ENCODE measurements around the gene PRMT6. TPM values are rescaled to one million over a fixed set of nuclear protein-coding genes. Genes with fewer than 3 reads are reported as not detected.
A peak's percentile ranks its signal among the peaks of the same experiment; 100 is the strongest.

Gene PRMT6
- total and polyA plus RNA-seq, 10 of the 15 experiments (the other 5 are each of a cell fraction or from before 2014, with no cell fraction given): 6.0 to 38.6 (median 26.3) TPM

DNA sequence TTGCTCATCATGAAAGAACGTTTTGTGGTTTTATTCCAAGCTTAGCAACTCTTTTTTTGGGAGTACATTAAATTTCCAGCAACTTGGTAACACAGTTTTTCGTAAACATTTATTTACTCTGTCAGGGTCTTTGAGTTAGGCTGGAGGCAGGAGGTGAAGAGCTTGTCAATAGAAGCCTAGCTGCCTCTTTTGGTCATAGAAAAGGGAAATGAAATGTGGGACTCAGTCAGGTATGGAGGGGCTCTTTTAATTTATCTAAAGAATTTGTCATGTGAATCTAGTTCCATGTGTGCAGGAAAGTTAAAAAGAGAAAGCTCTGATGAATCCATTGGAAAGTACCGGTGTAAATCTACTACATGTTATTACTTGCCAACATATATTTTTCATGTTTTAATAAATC lies 45.9 kb upstream of the PRMT6 start (continued):
- TF ChIP-seq GABPA (IDR thresholded peaks at IDR 0.05; ENCODE audit: low read depth): no peak
- no peak for TF ChIP-seq CBFB (IDR thresholded peaks at IDR 0.05; ENCODE audit: low read depth)
- TF ChIP-seq, protein P1, sequence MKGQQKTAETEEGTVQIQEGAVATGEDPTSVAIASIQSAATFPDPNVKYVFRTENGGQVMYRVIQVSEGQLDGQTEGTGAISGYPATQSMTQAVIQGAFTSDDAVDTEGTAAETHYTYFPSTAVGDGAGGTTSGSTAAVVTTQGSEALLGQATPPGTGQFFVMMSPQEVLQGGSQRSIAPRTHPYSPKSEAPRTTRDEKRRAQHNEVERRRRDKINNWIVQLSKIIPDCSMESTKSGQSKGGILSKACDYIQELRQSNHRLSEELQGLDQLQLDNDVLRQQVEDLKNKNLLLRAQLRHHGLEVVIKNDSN (IDR thresholded peaks at IDR 0.05; ENCODE audit: borderline replicate concordance, extremely low read length, insufficient read depth, low read depth, low read length): no peak

DNA sequence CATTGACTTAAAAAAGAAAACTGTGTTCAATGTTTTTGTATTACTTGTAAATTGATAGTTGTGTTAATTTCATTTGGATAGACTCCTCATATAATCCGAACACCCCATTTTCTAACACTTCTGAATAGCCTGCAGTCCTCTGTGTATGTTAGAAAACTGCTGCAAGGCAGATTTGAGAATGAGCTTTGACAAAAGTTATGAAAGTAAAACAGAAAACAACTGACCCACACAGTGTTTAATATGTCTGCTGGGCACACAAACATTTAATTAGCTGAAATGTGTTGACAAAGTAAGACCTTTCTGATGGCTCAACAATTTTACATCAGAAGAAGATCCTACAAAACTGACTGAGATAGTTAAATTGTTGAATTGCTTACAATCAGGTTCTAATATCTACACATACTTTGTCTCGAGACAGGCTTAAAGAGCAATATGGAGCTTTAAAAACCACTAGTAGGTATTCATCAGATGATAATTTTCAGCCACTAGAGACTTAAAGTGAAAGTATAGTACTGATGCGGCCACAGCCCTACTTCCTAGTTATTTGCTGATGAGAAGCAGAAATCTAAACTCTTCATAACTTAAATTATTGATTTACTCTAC lies 40.0 kb upstream of the PRMT6 start:
- Histone ChIP-seq H3K4me3 (peak overlapping the region; percentile 33; the same call in 1 of the 2 replicates), H2AFZ (ENCODE audit: control insufficient read depth, low read depth, low read length) (peak overlapping the region; percentile 31), H3K27ac (ENCODE audit: control insufficient read depth, insufficient read depth) (no peak overlapping the region), H3K79me2 (ENCODE audit: control insufficient read depth, insufficient read depth, low read length) (no peaks in the 10 kb centered on the region), H3K27me3 (replicated peaks in 1 of 2; ENCODE audit: control insufficient read depth in 2 of 2, insufficient read depth in 2 of 2, low read length in 1 of 2) (no peaks in the 10 kb centered on the region), H3K9ac (ENCODE audit: control insufficient read depth, insufficient read depth, low read length) (no peak overlapping the region), H3K9me3 (replicated peaks; ENCODE audit: control insufficient read depth, insufficient read depth, low read length) (no peaks in the 10 kb centered on the region), H3K4me2 (ENCODE audit: control insufficient read depth, insufficient read depth) (peak overlapping the region; percentile 43), H3K36me3 (ENCODE audit: control insufficient read depth in 2 of 2, insufficient read depth in 2 of 2, low read length in 1 of 2) (no peaks in the 10 kb centered on the region), H3K4me1 (ENCODE audit: control insufficient read depth, insufficient read depth, low read length) (no peaks in the 10 kb centered on the region), H4K20me1 (ENCODE audit: control insufficient read depth, insufficient read depth) (no peaks in the 10 kb centered on the region)
- whole genome bisulfite sequencing (ENCODE audit: insufficient coverage, insufficient replicate concordance, low lambda C conversion rate, missing lambda C conversion rate): 12% methylated on average over 3 of the region's 3 CpGs
- in situ Hi-C loops (cut with MboI): no loop called here
- BruUV-seq (replicated peaks): no TSS peak
- ChIA-PET CTCF (interaction anchor here (1.1 to 1.5 kb wide), 5 partner anchors 35 to 126 kb away, joined by 3 to 6 read pairs (median 5); no protein-coding TSS in a partner anchor), RAD21 (ENCODE audit: unreplicated experiment) (interaction anchor here (1.2 to 2.0 kb wide), 3 partner anchors 40 to 56 kb away, joined by 3 to 13 read pairs (median 4); partner anchors contain the start of gene PRMT6), POLR2A (interaction anchor here (1.5 kb wide), 1 partner anchor 40 kb away, joined by 4 read pairs; the partner anchor contains the start of gene PRMT6), SMC1A (ENCODE audit: uncharacterized antibody, unreplicated experiment) (interaction anchor here (0.7 to 3.0 kb wide), 14 partner anchors 9 to 101 kb away, joined by 3 to 15 read pairs (median 4); partner anchors contain the start of gene PRMT6)
- ATAC-seq (peak; percentile 96), FAIRE-seq (peak; percentile 74), DNase-seq (ENCODE audit: low read depth, low spot score) (peak; percentile 28)
- intact Hi-C loops (cut with micrococcal nuclease; ENCODE audit: unreplicated experiment): no loop called here
- TF ChIP-seq GATAD2B (conservative IDR thresholded peaks at IDR 0.05; ENCODE audit: low read depth): no peak
- no peak for TF ChIP-seq BRCA1 (IDR thresholded peaks at IDR 0.05; ENCODE audit: low read depth, low read length)
- TF ChIP-seq WRNIP1 (IDR thresholded peaks at IDR 0.05; ENCODE audit: borderline replicate concordance, low read depth, low read length): no peak
- peak; percentile 56 for TF ChIP-seq RUNX3 (IDR thresholded peaks at IDR 0.05; ENCODE audit: low read length)
- 0 out of 2 replicates have a peak, but pooled peaks have one; percentile 26 for TF ChIP-seq ZNF217 (IDR thresholded peaks at IDR 0.05)
- TF ChIP-seq ESRRA (IDR thresholded peaks at IDR 0.05; ENCODE audit: low read length): no peak
- TF ChIP-seq GABPA (IDR thresholded peaks at IDR 0.05; ENCODE audit: low read depth): no peak
- TF ChIP-seq SUPT20H (IDR thresholded peaks at IDR 0.05; ENCODE audit: borderline replicate concordance, control insufficient read depth, low read depth, low read length): no peak
- TF ChIP-seq NBN (IDR thresholded peaks at IDR 0.05): no peak
- no peak for TF ChIP-seq MXI1 (IDR thresholded peaks at IDR 0.05; ENCODE audit: low read depth, low read length)
- no peak for TF ChIP-seq SMARCA5 (IDR thresholded peaks at IDR 0.05)
- TF ChIP-seq CHD2 (IDR thresholded peaks at IDR 0.05; ENCODE audit: borderline replicate concordance, low read depth, low read length): no peak
- no peak for TF ChIP-seq ZNF384 (IDR thresholded peaks at IDR 0.05; ENCODE audit: borderline replicate concordance, low read depth, low read length)
- TF ChIP-seq ZNF622 (IDR thresholded peaks at IDR 0.05): no peak
- TF ChIP-seq ASH2L (IDR thresholded peaks at IDR 0.05; ENCODE audit: borderline replicate concordance, low read depth): peak; percentile 69; the same call in 1 of the 2 replicates
- TF ChIP-seq HDAC6 (IDR thresholded peaks at IDR 0.05; ENCODE audit: unreplicated experiment): no peak
- TF ChIP-seq ZNF207 (IDR thresholded peaks at IDR 0.05; ENCODE audit: borderline replicate concordance): no peak
- TF ChIP-seq ETV6 (conservative IDR thresholded peaks at IDR 0.05 in 1 of 2, IDR thresholded peaks at IDR 0.05 in 1 of 2; ENCODE audit: borderline replicate concordance in 1 of 2, low read depth in 1 of 2): no peak
- no peak for TF ChIP-seq TCF3 (IDR thresholded peaks at IDR 0.05; ENCODE audit: borderline replicate concordance, insufficient read depth, low read depth, low read length)
- no peak for TF ChIP-seq HDGF (IDR thresholded peaks at IDR 0.05)
- no peak for TF ChIP-seq CBX5 (IDR thresholded peaks at IDR 0.05; ENCODE audit: low read depth)
- no peak for TF ChIP-seq NR2F1 (conservative IDR thresholded peaks at IDR 0.05)
- TF ChIP-seq SREBF2 (IDR thresholded peaks at IDR 0.05; ENCODE audit: low read length): no peak

Data from GM12878 (cell line).